NCI-H1417 (cell line): ENCODE results near the gene AGBL1.

Experiments used
- DNase-seq, 3 experiments: peaks; one replicate each; lab custom pipeline; 2025; lab: John Stamatoyannopoulos, UW

The AGBL1 gene

GRCh38 chr15:86714241-86714640 lies 634.6 kb downstream of the AGBL1 start:
- no peak for DNase-seq

GRCh38 chr15:86725628-86726027 lies 646.0 kb downstream of the AGBL1 start:
- DNase-seq, result no peak

GRCh38 chr15:86735247-86736040 lies 655.8 kb downstream of the AGBL1 start:
- DNase-seq, result peak in 2 of 3 experiments; percentile 40 to 74

GRCh38 chr15:86741917-86742316 lies 662.2 kb downstream of the AGBL1 start:
- DNase-seq, result no peak

- peak in 2 of 3 experiments; percentile 5 to 24 for DNase-seq
Measured at GRCh38 chr15:86743283-86743903, 663.7 kb downstream of the AGBL1 start.

GRCh38 chr15:86744198-86744780 lies 664.6 kb downstream of the AGBL1 start:
- no peak for DNase-seq

GRCh38 chr15:86751116-86751515 lies 671.4 kb downstream of the AGBL1 start:
- no peak for DNase-seq

GRCh38 chr15:86754846-86755245 lies 675.2 kb downstream of the AGBL1 start:
- DNase-seq, result no peak

GRCh38 chr15:86756688-86757087 lies 677.0 kb downstream of the AGBL1 start:
- peak in 1 of 3 experiments; percentile 48 for DNase-seq

- no peak for DNase-seq
Measured at GRCh38 chr15:86759800-86760523, 680.3 kb downstream of the AGBL1 start.

- DNase-seq, result no peak
Measured at GRCh38 chr15:86762874-86763273, 683.2 kb downstream of the AGBL1 start.

- no peak for DNase-seq
Measured at GRCh38 chr15:86764021-86764420, 684.4 kb downstream of the AGBL1 start.

- no peak for DNase-seq
Measured at GRCh38 chr15:86765281-86765680, 685.6 kb downstream of the AGBL1 start.

- DNase-seq, result no peak
Measured at GRCh38 chr15:86772369-86773059, 692.8 kb downstream of the AGBL1 start.

GRCh38 chr15:86773736-86774135 lies 694.1 kb downstream of the AGBL1 start:
- peak; percentile 3 to 98 (median 85) for DNase-seq

- peak in 1 of 3 experiments; percentile 34 for DNase-seq
Measured at GRCh38 chr15:86776145-86776544, 696.5 kb downstream of the AGBL1 start.

GRCh38 chr15:86796521-86796920 lies 716.9 kb downstream of the AGBL1 start:
- no peak for DNase-seq

- DNase-seq, result no peak
Measured at GRCh38 chr15:86797135-86797534, 717.5 kb downstream of the AGBL1 start.

- DNase-seq, result no peak
Measured at GRCh38 chr15:86799226-86799625, 719.6 kb downstream of the AGBL1 start.

GRCh38 chr15:86802244-86802643 lies 722.6 kb downstream of the AGBL1 start:
- no peak for DNase-seq

GRCh38 chr15:86804406-86804805 lies 724.7 kb downstream of the AGBL1 start:
- DNase-seq, result no peak

GRCh38 chr15:86810329-86810728 lies 730.7 kb downstream of the AGBL1 start:
- DNase-seq, result no peak
